ENCODE results near the gene ATP1B2.

DNA sequence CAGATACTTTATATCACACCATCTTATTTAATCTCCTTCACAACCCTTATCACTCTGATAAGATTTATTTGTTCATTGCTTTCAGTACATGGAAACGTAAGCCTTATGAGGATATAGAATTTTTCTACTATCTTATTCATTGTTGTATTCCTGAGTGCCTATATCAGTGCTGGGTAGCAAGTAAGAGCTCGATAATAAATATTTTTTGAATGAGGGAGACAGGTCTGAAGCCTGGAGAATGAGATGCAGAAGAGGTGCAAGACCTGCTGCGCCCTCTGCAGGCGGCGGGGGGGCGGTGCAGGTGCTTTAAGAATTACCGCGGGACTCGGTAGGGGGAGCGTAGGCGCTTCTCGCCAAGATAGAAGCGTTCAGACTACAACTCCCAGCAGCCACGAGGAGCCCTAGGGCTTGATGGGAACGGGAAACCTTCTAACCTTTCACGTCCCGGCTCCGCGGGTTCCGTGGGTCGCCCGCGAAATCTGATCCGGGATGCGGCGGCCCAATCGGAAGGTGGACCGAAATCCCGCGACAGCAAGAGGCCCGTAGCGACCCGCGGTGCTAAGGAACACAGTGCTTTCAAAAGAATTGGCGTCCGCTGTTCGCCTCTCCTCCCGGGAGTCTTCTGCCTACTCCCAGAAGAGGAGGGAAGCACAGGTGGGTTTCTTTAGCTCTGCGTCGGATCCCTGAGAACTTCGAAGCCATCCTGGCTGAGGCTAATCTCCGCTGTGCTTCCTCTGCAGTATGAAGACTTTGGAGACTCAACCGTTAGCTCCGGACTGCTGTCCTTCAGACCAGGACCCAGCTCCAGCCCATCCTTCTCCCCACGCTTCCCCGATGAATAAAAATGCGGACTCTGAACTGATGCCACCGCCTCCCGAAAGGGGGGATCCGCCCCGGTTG lies 37.4 kb downstream of the ATP1B2 start, which contains the start of gene WRAP53:
- peak; percentile 83 to 85 (median 84) for TF ChIP-seq POLR2AphosphoS5 (IDR thresholded peaks at IDR 0.05)
- TF ChIP-seq, protein P1, sequence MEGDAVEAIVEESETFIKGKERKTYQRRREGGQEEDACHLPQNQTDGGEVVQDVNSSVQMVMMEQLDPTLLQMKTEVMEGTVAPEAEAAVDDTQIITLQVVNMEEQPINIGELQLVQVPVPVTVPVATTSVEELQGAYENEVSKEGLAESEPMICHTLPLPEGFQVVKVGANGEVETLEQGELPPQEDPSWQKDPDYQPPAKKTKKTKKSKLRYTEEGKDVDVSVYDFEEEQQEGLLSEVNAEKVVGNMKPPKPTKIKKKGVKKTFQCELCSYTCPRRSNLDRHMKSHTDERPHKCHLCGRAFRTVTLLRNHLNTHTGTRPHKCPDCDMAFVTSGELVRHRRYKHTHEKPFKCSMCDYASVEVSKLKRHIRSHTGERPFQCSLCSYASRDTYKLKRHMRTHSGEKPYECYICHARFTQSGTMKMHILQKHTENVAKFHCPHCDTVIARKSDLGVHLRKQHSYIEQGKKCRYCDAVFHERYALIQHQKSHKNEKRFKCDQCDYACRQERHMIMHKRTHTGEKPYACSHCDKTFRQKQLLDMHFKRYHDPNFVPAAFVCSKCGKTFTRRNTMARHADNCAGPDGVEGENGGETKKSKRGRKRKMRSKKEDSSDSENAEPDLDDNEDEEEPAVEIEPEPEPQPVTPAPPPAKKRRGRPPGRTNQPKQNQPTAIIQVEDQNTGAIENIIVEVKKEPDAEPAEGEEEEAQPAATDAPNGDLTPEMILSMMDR (IDR thresholded peaks at IDR 0.05 in 8 of 11, conservative IDR thresholded peaks at IDR 0.05 in 3 of 11): peak; percentile 94 to 100 (median 99)
- no peak for TF ChIP-seq POLR2A (IDR thresholded peaks at IDR 0.05)

Data from spleen (tissue), 7 donors.